ENCODE measurements around the gene HOXC12. TPM values are rescaled to one million over a fixed set of nuclear protein-coding genes. Genes with fewer than 3 reads are reported as not detected.

Gene HOXC12
- total RNA-seq, 2 experiments from 2014 or later = not detected

DNA sequence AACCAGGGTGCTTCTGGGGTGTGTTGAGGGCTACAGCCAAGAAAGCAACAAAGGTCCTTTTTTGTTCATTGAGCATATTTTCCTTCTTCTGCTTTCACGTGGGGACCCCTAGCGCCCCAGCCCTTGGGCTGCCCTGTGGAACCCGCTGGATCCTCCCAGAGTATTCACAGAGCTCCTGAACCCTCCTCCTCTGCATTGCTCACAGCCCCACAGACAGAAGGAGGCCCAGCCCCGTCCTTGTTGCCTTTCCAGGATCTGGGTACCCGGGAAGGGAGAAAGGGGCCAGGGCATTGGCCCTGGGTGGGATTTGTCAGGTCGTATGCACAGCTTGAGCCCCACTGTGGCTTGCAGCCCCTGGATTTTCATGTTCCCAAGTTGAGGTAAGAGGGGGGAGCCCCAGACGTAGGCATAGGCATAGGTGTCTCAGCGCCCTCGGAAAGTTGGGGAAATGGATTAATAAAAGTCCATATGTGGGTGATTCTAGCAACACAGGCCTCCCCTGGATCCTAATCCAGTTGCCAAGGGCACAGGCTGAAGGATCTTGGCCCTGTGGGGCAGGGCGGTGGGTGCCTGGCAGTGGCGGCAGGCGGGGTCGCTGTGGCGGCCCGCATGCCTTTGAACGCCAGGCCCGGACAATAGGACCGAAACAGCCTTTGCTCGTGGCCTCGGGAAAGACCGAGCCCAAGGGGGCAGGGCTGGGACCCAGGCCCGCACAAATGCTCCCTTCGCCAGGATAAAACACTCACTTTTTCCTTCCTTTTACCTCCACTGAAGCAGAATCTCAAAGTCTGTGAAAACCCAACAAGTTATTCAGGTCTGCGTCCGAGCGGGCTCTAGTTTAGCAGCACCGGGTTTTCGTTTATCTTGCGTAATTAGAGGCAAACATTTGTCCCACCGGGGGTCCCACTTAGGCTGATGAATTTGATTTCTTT lies 27.2 kb downstream of the HOXC12 start:
- Mint-ChIP-seq H3K27ac (no peak overlapping the region), H3K36me3 (no peaks in the 10 kb centered on the region), H3K9me3 (ENCODE audit: low read depth) (no peaks in the 10 kb centered on the region), H3K27me3 (peaks cover 97% of the 10 kb centered on the region), H3K4me3 (no peak overlapping the region), H3K4me1 (peaks cover 12% of the 10 kb centered on the region)
- DNase-seq = no peak
- CTCF ChIA-PET = interaction anchor here (0.8 kb wide), 1 partner anchor 9 kb away, joined by 3 read pairs; no protein-coding TSS in a partner anchor
- ATAC-seq = no peak

DNA sequence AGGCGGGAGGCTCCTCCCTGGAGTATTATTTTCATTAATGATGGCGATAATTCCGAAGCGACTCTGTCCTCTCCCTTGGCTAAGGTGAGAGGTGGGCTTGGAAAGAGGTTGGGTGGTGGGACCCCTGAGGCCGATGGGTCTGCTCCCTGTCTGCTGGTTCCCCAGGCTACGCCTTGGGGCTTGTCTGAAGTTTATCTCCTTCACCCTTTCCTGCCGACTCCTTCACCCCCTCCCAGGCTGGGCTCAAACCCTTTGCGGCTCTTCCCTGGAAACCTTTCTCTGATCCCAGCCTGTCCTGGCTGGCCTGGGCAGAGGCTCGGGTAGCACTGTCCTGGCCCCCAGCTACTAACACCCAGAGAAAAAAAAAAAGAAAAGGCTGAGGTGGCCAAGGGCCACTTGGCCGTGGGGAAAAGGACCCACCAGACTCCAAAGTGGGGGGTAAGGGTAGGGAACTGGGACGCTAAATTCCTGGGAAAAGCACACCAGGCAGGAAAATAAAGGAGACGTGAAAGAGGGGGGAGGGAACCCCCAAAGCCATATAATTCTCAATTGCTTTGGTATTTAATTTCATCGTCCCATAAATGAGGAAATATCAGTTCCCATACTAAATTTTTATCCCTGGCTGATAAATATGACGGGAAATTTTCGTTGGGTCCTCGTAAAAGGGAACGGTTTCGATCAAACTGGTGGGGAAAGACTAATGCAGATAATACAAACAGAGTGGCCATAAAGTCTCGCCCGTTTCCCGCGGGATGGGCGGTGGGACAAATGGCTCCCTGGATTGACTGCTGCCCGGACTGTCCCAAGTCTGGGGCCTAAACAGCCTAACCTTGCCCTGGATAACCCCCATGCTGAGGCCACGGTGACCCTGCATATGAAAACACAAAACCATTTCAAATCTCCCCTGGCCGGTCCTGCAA lies 28.2 kb downstream of the HOXC12 start:
- no peak overlapping the region for H3K4me3 Mint-ChIP-seq
- H3K36me3 Mint-ChIP-seq = no peaks in the 10 kb centered on the region
- no peaks in the 10 kb centered on the region for H3K9me3 Mint-ChIP-seq (ENCODE audit: low read depth)
- H3K4me1 Mint-ChIP-seq = peaks cover 12% of the 10 kb centered on the region
- ATAC-seq (no peak), DNase-seq (no peak)
- CTCF ChIA-PET = no interaction called here
- H3K27me3 Mint-ChIP-seq = peaks cover 97% of the 10 kb centered on the region
- peak overlapping the region; percentile 15 for H3K27ac Mint-ChIP-seq

DNA sequence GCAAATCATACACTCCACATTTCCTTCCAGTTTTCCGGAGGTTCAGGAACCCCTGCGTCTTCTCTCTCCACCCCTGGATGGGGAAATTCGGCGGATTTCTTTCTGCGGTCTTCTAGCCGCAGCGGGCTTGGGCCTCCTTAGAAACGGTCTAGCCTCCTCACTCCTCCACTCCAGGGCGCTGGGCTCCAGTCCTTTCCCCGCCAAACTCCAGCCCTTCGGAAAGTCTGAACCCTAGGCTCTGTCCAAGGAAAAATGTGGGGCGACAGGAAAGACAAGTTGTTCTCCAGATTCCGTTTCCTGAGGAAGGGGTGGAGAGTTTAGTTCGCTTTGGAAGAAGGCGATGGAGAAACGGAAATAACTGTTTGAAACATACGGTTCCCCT lies 28.9 kb downstream of the HOXC12 start:
- Mint-ChIP-seq H3K36me3 (no peaks in the 10 kb centered on the region), H3K4me3 (no peak overlapping the region), H3K4me1 (peaks cover 12% of the 10 kb centered on the region), H3K9me3 (ENCODE audit: low read depth) (no peaks in the 10 kb centered on the region), H3K27me3 (peaks cover 97% of the 10 kb centered on the region), H3K27ac (no peak overlapping the region)
- ATAC-seq = no peak
- CTCF ChIA-PET = interaction anchor here (2.1 to 3.5 kb wide), 3 partner anchors 21 to 207 kb away, joined by 7 to 19 read pairs (median 13); no protein-coding TSS in a partner anchor
- DNase-seq = no peak

DNA sequence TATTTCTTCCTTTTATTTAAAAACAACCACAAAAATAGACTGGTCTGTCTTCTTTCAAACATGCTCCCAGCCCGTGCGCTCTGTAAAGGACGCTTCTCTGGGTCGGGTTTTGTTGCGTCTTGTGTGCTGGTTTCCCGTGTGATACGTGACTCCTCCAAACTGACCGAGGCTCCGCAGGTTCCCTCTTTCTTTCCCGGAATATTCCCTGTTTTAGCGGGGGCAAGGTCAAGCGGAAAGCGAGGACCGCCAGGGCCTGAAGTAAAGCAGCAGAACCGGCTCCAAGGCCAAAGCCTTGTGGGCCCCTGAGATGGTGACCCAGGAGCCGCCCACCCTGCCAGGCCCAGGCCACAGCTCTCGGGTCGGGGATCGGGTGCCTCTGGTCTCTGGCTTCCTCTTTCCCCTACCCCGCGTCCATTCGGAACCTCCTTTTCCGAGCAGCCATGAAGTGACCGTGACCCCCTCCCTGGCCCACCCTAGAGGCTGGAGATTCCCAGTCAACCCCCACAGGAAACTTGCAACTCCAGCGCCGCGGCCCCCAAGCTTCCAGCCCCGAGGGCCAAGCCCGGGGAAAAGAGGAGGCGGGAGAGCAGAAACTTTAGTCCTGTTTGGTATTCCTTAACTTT lies 29.4 kb downstream of the HOXC12 start:
- Mint-ChIP-seq H3K27ac (no peak overlapping the region), H3K4me3 (no peak overlapping the region), H3K4me1 (peaks cover 15% of the 10 kb centered on the region), H3K27me3 (peaks cover 97% of the 10 kb centered on the region), H3K36me3 (no peaks in the 10 kb centered on the region), H3K9me3 (ENCODE audit: low read depth) (no peaks in the 10 kb centered on the region)
- no peak for ATAC-seq
- no peak for DNase-seq
- CTCF ChIA-PET = interaction anchor here (1.2 to 5.4 kb wide), 10 partner anchors 12 to 231 kb away, joined by 3 to 41 read pairs (median 8); partner anchors contain the start of genes HOXC11, HOXC6 and HOXC9

DNA sequence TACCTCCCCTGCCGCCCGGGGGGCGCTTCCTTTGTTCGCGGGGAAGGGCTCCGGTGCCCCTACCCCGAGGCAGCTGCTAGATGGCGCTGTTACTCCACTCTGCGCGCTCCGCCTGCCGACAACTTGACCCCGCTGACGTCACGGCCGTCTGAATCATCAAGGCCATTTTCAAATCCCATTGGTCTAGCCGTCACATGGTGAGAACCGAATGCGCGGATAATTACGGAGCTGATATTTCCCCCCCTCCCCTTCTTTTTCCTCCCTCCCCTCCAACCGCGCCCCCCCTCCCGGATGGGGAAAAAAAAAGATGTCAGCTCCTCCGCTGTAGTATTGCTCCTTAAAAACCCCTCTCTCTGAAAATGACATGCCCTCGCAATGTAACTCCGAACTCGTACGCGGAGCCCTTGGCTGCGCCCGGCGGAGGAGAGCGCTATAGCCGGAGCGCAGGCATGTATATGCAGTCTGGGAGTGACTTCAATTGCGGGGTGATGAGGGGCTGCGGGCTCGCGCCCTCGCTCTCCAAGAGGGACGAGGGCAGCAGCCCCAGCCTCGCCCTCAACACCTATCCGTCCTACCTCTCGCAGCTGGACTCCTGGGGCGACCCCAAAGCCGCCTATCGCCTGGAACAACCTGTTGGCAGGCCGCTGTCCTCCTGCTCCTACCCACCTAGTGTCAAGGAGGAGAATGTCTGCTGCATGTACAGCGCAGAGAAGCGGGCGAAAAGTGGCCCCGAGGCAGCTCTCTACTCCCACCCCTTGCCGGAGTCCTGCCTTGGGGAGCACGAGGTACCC lies 30.4 kb downstream of the HOXC12 start, which contains the start of gene HOXC10:
HOXC10 (plus strand) TSS at position 246 of the 791 bp plus-strand sequence; CDS start at position 360, 114 bp downstream.
- CTCF ChIA-PET = interaction anchor here (0.6 to 5.4 kb wide), 21 partner anchors 13 to 592 kb away, joined by 3 to 41 read pairs (median 4); partner anchors contain the start of genes HOXC11, HOXC6 and HOXC9
- ATAC-seq (peak; percentile 67), DNase-seq (peak; percentile 89)
- H3K36me3 Mint-ChIP-seq = no peaks in the 10 kb centered on the region
- H3K4me3 Mint-ChIP-seq = no peak within 1 kb of the TSS
- H3K9me3 Mint-ChIP-seq (ENCODE audit: low read depth) = no peaks in the 10 kb centered on the region
- H3K27me3 Mint-ChIP-seq = peaks cover 97% of the 10 kb centered on the region
- peak within 1 kb of the TSS; percentile 28 for H3K27ac Mint-ChIP-seq
- peaks cover 24% of the 10 kb centered on the region for H3K4me1 Mint-ChIP-seq

DNA sequence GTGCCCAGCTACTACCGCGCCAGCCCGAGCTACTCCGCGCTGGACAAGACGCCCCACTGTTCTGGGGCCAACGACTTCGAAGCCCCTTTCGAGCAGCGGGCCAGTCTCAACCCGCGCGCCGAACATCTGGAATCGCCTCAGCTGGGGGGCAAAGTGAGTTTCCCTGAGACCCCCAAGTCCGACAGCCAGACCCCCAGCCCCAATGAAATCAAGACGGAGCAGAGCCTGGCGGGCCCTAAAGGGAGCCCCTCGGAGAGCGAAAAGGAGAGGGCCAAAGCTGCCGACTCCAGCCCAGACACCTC lies 30.9 kb downstream of the HOXC12 start:
- H3K27ac Mint-ChIP-seq = no peak overlapping the region
- H3K4me3 Mint-ChIP-seq = no peak overlapping the region
- DNase-seq = no peak
- H3K9me3 Mint-ChIP-seq (ENCODE audit: low read depth) = no peaks in the 10 kb centered on the region
- H3K4me1 Mint-ChIP-seq = peaks cover 29% of the 10 kb centered on the region
- H3K27me3 Mint-ChIP-seq = peaks cover 97% of the 10 kb centered on the region
- H3K36me3 Mint-ChIP-seq = no peaks in the 10 kb centered on the region
- CTCF ChIA-PET = interaction anchor here (0.8 to 5.4 kb wide), 13 partner anchors 14 to 222 kb away, joined by 3 to 41 read pairs (median 7); partner anchors contain the start of genes HOXC11, HOXC6 and HOXC9
- no peak for ATAC-seq

DNA sequence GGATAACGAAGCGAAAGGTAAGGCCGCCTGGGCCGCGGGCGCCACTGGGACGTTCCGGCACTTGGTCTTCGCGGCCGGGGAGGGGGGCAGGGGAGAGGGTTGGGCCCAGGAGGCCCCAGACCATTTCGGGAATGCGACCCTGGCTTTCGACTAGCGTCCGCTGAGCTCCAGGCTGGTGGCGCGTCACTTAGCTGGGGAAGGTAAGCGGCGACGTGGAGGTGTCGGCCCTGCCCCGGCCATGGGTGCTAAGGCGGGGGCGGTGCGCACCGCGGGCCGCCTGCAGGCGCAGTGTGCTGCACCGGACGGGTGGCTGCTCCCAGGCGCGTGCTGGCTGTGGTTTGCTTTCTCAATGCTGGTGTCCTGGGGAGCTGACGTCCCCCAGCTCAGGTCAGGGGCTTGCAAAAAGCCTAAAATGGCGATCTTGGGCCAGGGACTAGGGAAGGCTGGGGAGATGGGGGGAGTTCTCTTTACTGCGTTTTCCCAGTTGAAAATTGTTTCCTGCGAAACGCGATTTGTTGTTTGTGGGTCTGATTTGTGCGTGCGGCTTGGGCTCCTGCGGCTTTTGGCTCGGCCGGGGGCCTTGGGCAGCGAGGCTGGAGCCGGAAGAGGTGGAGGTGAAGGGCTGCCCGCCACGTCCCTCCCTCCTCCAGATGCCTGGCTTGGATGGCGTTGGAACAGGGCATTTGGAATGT lies 31.4 kb downstream of the HOXC12 start:
- no peak overlapping the region for H3K4me3 Mint-ChIP-seq
- no peaks in the 10 kb centered on the region for H3K9me3 Mint-ChIP-seq (ENCODE audit: low read depth)
- H3K27ac Mint-ChIP-seq = no peak overlapping the region
- peaks cover 29% of the 10 kb centered on the region for H3K4me1 Mint-ChIP-seq
- H3K27me3 Mint-ChIP-seq = peaks cover 97% of the 10 kb centered on the region
- CTCF ChIA-PET = interaction anchor here (0.6 to 5.4 kb wide), 12 partner anchors 14 to 723 kb away, joined by 3 to 41 read pairs (median 9); partner anchors contain the start of genes HOXC11 and HOXC9
- no peak for ATAC-seq
- no peaks in the 10 kb centered on the region for H3K36me3 Mint-ChIP-seq
- DNase-seq = no peak

DNA sequence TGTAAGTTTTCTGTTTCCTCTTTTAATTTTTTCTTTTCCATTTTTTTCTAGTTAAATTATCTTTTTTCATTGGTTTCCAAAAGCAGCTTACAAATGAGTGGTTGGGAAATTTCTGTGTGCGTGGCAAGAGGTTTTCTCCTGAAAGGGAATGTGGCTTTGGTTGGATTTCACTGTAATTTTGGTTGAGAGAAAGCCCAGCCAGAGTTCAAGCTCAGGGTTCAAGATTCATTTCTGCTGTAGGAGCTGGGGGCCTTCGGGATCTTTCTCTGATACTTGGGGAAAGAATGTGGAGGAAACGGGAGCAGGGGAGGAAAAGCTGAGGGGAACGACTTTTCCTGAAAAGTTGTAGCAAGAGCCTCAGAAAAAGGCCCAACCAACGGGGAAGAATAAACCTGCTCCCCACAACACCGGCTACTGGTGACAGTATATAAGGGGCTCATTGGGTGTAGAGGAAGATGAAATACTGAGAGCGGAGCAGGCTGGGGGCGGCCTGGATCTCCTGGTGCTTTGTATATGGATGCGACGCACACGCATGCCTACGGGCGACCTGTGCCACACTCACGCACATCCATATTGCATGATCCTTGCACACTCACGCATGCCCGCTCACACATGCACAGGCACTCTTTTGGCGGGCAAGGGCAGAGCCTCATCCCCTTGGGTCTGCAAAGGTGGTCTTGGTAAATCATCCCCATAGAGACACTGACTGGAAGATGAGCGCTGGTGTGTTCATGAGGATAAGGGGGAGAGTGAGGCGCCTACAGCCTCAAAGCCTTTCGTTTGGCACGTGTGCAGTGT lies 32.2 kb downstream of the HOXC12 start:
- no peak overlapping the region for H3K4me3 Mint-ChIP-seq
- H3K27me3 Mint-ChIP-seq = peaks cover 97% of the 10 kb centered on the region
- DNase-seq (no peak), ATAC-seq (no peak)
- H3K9me3 Mint-ChIP-seq (ENCODE audit: low read depth) = no peaks in the 10 kb centered on the region
- peaks cover 29% of the 10 kb centered on the region for H3K4me1 Mint-ChIP-seq
- no peak overlapping the region for H3K27ac Mint-ChIP-seq
- CTCF ChIA-PET = interaction anchor here (1.2 to 5.4 kb wide), 12 partner anchors 13 to 236 kb away, joined by 3 to 41 read pairs (median 10); partner anchors contain the start of genes CISTR, HOXC5 and HOXC9
- H3K36me3 Mint-ChIP-seq = no peaks in the 10 kb centered on the region

DNA sequence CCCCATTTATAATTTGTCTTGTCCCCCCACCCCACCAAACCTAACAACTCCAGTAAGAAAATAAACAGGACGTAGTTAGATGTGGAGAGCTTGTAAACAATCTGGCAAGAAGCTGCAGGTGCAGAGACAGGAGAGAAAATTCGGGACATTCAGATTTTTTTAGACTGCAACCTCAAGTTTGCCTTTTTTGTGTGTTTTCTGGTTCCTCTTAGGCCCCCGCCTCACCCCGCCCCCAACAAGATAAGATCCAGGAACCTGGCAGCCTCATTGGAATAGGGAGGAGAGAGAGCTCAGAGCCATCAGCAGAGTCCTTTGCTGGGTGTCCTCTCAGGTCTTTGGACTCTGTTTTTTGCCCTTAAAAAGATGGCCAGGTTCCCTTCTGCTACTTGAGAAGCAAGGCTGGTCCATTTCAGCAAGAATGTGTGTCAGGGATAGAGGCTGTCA lies 33.1 kb downstream of the HOXC12 start:
- Mint-ChIP-seq H3K4me1 (peaks cover 29% of the 10 kb centered on the region), H3K9me3 (ENCODE audit: low read depth) (no peaks in the 10 kb centered on the region), H3K27ac (no peak overlapping the region), H3K4me3 (no peak overlapping the region), H3K27me3 (peaks cover 96% of the 10 kb centered on the region), H3K36me3 (no peaks in the 10 kb centered on the region)
- DNase-seq = no peak
- no peak for ATAC-seq
- CTCF ChIA-PET = interaction anchor here (0.8 to 5.4 kb wide), 11 partner anchors 12 to 241 kb away, joined by 3 to 41 read pairs (median 4); partner anchors contain the start of genes CISTR, HOXC5 and HOXC9

DNA sequence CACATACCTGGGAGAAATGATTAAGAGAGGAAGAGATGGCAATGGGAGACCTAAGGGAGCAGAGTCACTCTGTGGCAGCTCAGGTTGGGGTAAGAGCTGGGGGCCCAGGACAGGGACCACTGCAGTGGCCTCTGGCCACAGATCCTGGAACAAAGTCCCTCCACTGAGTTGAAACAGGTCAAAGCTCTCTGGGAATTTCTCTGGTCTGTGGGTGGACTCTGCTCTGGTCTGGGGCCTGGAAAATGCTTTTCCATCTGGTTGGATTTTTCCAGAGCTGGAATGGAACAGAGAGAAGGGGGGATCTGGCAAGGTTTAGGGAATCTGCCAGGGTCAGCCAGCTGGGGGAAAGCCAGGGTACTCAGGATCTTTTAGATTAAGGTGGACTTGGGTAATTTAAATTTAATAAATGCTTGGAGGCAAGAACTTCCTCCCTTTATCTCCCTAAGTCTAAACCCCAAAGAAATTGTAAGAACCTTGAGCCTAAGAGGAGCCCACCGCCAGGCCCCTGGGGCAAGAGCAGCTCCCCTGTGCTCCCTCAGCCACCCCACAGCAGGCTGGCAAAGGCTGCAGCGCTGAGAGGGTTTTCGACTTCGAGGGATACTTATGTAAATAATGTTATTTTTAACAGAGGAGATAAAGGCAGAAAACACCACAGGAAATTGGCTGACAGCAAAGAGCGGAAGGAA lies 34.0 kb downstream of the HOXC12 start:
- DNase-seq (no peak), ATAC-seq (no peak)
- CTCF ChIA-PET = interaction anchor here (0.8 to 5.4 kb wide), 9 partner anchors 11 to 242 kb away, joined by 3 to 41 read pairs (median 9); partner anchors contain the start of genes HOXC5 and HOXC9
- peaks cover 96% of the 10 kb centered on the region for H3K27me3 Mint-ChIP-seq
- H3K27ac Mint-ChIP-seq = no peak overlapping the region
- H3K36me3 Mint-ChIP-seq = no peaks in the 10 kb centered on the region
- H3K4me3 Mint-ChIP-seq = no peak overlapping the region
- H3K4me1 Mint-ChIP-seq = peaks cover 29% of the 10 kb centered on the region
- no peaks in the 10 kb centered on the region for H3K9me3 Mint-ChIP-seq (ENCODE audit: low read depth)

Data from activated CD8-positive, alpha-beta memory T cell treated with anti-CD3 and anti-CD28 coated beads, Interleukin-2, amount 10 ng/mL, durations not matched to agents 7 days and 5 days (primary cell).